ENCODE results near the gene BMPER. TPM values are rescaled to one million over a fixed set of nuclear protein-coding genes. Genes with fewer than 3 reads are reported as not detected.

BMPER gene
- total RNA-seq, 1 experiment from 2014 or later: not detected

DNA sequence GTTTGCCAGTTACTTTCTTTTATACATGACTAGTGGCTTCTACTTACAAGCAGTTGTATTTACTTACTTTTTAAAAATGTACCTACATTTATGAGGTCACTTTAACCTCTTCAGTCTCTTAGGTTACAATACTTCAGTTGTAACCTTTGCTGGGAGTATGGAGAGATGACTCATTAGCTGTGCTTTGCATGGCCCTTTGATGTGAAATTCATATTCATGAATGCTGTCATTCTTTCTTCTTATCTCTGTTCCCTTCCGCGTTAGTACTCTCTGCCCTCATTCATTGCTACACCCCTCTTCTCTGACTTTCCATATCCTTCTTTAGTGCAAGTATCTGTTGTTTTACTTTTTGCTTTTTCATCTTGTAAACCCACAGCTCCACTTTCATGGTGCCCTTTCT lies 164.3 kb downstream of the BMPER start:
- H3K9me3 ChIP-seq: no peaks in the 10 kb centered on the region
- Mint-ChIP-seq H3K27me3 (ENCODE audit: insufficient read depth, unreplicated experiment) (no peaks in the 10 kb centered on the region), H3K36me3 (ENCODE audit: insufficient read depth, unreplicated experiment) (no peaks in the 10 kb centered on the region), H3K4me1 (ENCODE audit: low read depth, unreplicated experiment) (peaks cover 17% of the 10 kb centered on the region), H3K4me3 (ENCODE audit: unreplicated experiment) (no peak overlapping the region), H3K9me3 (ENCODE audit: unreplicated experiment) (no peaks in the 10 kb centered on the region), H3K27ac (ENCODE audit: unreplicated experiment) (no peak overlapping the region)
- BruUV-seq (replicated peaks): no TSS peak
- no peaks in the 10 kb centered on the region for H3K36me3 ChIP-seq (ENCODE audit: control insufficient read depth, insufficient read depth, low read length)
- no peak for DNase-seq
- CTCF ChIA-PET: no interaction called here
- no peaks in the 10 kb centered on the region for H3K27me3 ChIP-seq (replicated peaks; ENCODE audit: control insufficient read depth, insufficient read depth, low read length)
- POLR2A ChIA-PET: no interaction called here
- no peak overlapping the region for H3K4me3 ChIP-seq (ENCODE audit: low read depth, low read length)
- intact Hi-C loops (cut with micrococcal nuclease; ENCODE audit: unreplicated experiment): no loop called here
- TF ChIP-seq, protein P1, sequence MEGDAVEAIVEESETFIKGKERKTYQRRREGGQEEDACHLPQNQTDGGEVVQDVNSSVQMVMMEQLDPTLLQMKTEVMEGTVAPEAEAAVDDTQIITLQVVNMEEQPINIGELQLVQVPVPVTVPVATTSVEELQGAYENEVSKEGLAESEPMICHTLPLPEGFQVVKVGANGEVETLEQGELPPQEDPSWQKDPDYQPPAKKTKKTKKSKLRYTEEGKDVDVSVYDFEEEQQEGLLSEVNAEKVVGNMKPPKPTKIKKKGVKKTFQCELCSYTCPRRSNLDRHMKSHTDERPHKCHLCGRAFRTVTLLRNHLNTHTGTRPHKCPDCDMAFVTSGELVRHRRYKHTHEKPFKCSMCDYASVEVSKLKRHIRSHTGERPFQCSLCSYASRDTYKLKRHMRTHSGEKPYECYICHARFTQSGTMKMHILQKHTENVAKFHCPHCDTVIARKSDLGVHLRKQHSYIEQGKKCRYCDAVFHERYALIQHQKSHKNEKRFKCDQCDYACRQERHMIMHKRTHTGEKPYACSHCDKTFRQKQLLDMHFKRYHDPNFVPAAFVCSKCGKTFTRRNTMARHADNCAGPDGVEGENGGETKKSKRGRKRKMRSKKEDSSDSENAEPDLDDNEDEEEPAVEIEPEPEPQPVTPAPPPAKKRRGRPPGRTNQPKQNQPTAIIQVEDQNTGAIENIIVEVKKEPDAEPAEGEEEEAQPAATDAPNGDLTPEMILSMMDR (IDR thresholded peaks at IDR 0.05; ENCODE audit: insufficient read depth in 1 of 2, low read depth in 1 of 2, low read length in 1 of 2, severe bottlenecking in 1 of 2, unreplicated experiment in 1 of 2): no peak
- H3K4me1 ChIP-seq: 0 out of 2 replicates have a peak, but pooled peaks cover 4% of the 10 kb centered on the region

DNA sequence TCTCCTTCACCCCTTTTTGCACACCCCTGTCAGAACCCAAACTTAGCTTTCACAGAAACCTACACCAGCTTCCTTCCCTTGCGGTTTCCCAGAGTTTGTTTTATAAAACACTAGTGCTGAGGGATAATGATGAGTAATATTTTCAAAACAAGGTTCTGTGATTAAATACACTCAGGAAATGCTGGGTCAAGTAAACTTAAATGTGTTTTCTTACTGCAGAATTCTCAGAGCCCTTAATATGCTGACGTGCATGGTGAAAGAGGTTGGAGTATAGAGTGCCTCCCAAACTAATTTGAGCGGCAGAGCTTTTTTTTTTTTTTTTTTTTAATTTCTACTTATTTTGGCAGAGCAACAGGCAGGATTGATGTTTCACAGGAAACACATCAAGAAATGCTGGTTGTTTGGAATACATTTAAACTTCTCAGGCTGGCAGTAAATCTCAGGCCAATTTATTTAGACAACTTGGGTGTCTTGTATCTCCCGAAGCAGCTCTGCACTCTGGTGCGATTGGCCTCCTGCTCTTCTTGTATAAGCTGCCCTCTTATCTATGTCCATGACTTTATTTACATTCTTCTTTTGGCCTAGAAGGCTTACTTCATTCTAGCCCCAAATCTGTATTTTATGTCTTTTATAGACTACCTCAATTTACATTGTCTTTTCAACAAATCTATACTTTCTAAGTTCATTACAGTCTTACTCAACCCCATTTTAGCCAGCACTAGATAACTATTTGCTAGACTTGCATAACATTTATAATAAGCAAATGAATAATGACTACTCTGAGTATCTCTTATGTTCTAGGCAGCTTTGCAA lies 165.4 kb downstream of the BMPER start:
- no TSS peak for BruUV-seq (replicated peaks)
- H3K9me3 ChIP-seq: no peaks in the 10 kb centered on the region
- H3K4me1 ChIP-seq: 0 out of 2 replicates have a peak, but pooled peaks cover 4% of the 10 kb centered on the region
- POLR2A ChIA-PET: no interaction called here
- no peaks in the 10 kb centered on the region for H3K36me3 Mint-ChIP-seq (ENCODE audit: insufficient read depth, unreplicated experiment)
- H3K4me3 Mint-ChIP-seq (ENCODE audit: unreplicated experiment): no peak overlapping the region
- H3K9me3 Mint-ChIP-seq (ENCODE audit: unreplicated experiment): no peaks in the 10 kb centered on the region
- TF ChIP-seq, protein P1 (IDR thresholded peaks at IDR 0.05; ENCODE audit: insufficient read depth in 1 of 2, low read depth in 1 of 2, low read length in 1 of 2, severe bottlenecking in 1 of 2, unreplicated experiment in 1 of 2): no peak
- H3K36me3 ChIP-seq (ENCODE audit: control insufficient read depth, insufficient read depth, low read length): no peaks in the 10 kb centered on the region
- DNase-seq: no peak
- peaks cover 17% of the 10 kb centered on the region for H3K4me1 Mint-ChIP-seq (ENCODE audit: low read depth, unreplicated experiment)
- CTCF ChIA-PET: no interaction called here
- no peaks in the 10 kb centered on the region for H3K27me3 ChIP-seq (replicated peaks; ENCODE audit: control insufficient read depth, insufficient read depth, low read length)
- H3K27ac Mint-ChIP-seq (ENCODE audit: unreplicated experiment): no peak overlapping the region
- intact Hi-C loops (cut with micrococcal nuclease; ENCODE audit: unreplicated experiment): no loop called here
- no peak overlapping the region for H3K4me3 ChIP-seq (ENCODE audit: low read depth, low read length)
- H3K27me3 Mint-ChIP-seq (ENCODE audit: insufficient read depth, unreplicated experiment): no peaks in the 10 kb centered on the region

DNA sequence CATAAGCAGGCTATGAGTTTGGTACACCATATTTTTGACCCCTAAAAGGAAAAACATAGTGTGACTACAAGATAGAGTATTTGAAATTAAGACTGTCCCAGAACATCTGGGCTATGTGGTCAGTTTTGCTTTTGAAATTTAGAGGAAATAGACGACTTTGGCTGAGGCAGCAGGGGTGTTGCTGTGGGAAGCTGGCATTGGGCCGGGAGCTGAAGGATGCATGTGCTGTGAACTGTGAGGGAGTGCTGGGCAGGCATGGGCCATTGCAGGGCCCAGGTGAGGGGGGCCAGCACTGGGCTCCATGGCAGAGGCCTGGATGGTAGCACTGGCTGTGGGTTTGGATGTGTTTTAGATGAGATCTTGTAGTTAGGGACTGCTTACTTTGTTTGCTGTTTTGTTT lies 168.3 kb downstream of the BMPER start:
- DNase-seq: no peak
- Histone ChIP-seq H3K4me3 (ENCODE audit: low read depth, low read length) (no peak overlapping the region), H3K4me1 (0 out of 2 replicates have a peak, but pooled peaks cover 4% of the 10 kb centered on the region), H3K27me3 (replicated peaks; ENCODE audit: control insufficient read depth, insufficient read depth, low read length) (no peaks in the 10 kb centered on the region), H3K36me3 (ENCODE audit: control insufficient read depth, insufficient read depth, low read length) (no peaks in the 10 kb centered on the region), H3K9me3 (no peaks in the 10 kb centered on the region)
- peaks cover 17% of the 10 kb centered on the region for H3K4me1 Mint-ChIP-seq (ENCODE audit: low read depth, unreplicated experiment)
- TF ChIP-seq, protein P1 (IDR thresholded peaks at IDR 0.05; ENCODE audit: insufficient read depth in 1 of 2, low read depth in 1 of 2, low read length in 1 of 2, severe bottlenecking in 1 of 2, unreplicated experiment in 1 of 2): no peak
- H3K27me3 Mint-ChIP-seq (ENCODE audit: insufficient read depth, unreplicated experiment): peaks cover 3% of the 10 kb centered on the region
- H3K4me3 Mint-ChIP-seq (ENCODE audit: unreplicated experiment): no peak overlapping the region
- ChIA-PET POLR2A (no interaction called here), CTCF (no interaction called here)
- no peaks in the 10 kb centered on the region for H3K36me3 Mint-ChIP-seq (ENCODE audit: insufficient read depth, unreplicated experiment)
- BruUV-seq (replicated peaks): no TSS peak
- intact Hi-C loops (cut with micrococcal nuclease; ENCODE audit: unreplicated experiment): no loop called here
- no peaks in the 10 kb centered on the region for H3K9me3 Mint-ChIP-seq (ENCODE audit: unreplicated experiment)
- no peak overlapping the region for H3K27ac Mint-ChIP-seq (ENCODE audit: unreplicated experiment)
